ENCODE results near the gene LRCOL1. TPM values are rescaled to one million over a fixed set of nuclear protein-coding genes. Genes with fewer than 3 reads are reported as not detected.
A peak's percentile ranks its signal among the peaks of the same experiment; 100 is the strongest.

The LRCOL1 gene
- total and polyA plus RNA-seq, 2 of the 13 experiments (the other 11 are each of a cell fraction or from before 2014, with no cell fraction given), result not detected

- peaks cover 10% of the 10 kb centered on the region for H3K4me1 ChIP-seq (ENCODE audit: insufficient read depth, low read length)
- H3K79me2 ChIP-seq (ENCODE audit: insufficient read depth, low read length), result no peaks in the 10 kb centered on the region
- peaks cover 7 to 17% of the 10 kb centered on the region in 2 experiments; a peak in 3 of 5 replicates for H3K36me3 ChIP-seq (replicated peaks in 1 of 2; ENCODE audit: control insufficient read depth in 1 of 2, insufficient read depth in 2 of 2, low read length in 2 of 2)
- no peaks in the 10 kb centered on the region for H3K27me3 ChIP-seq (ENCODE audit: control insufficient read depth in 1 of 2, insufficient read depth in 2 of 2, low read length in 2 of 2)
- no peak overlapping the region for H3K9ac ChIP-seq (ENCODE audit: insufficient read depth, low read depth, low read length)
- TF ChIP-seq ARID4A (CRISPR knock-in tag; IDR thresholded peaks at IDR 0.05; ENCODE audit: borderline replicate concordance) (no peak), RNF219 (CRISPR knock-in tag; IDR thresholded peaks at IDR 0.05) (no peak), AGO2 (optimal IDR thresholded peaks at IDR 0.05; ENCODE audit: low read depth, low read length) (peak; percentile 88), ZNF3 (CRISPR knock-in tag; IDR thresholded peaks at IDR 0.05) (no peak)
- POLR2A ChIA-PET, result no interaction called here
- H3K27ac ChIP-seq (ENCODE audit: extremely low read length, insufficient read depth, low read length), result no peak overlapping the region
- WGBS (ENCODE audit: low lambda C conversion rate), result 81% methylated on average over 7 of the region's 21 CpGs
- FAIRE-seq, result no peak
- H4K20me1 ChIP-seq (ENCODE audit: insufficient read depth, low read length), result no peaks in the 10 kb centered on the region; the same call in 1 of the 2 replicates
- DNase-seq (ENCODE audit: low spot score), result no peak
- no peak overlapping the region for H3K4me3 ChIP-seq (replicated peaks in 1 of 3; ENCODE audit: insufficient read depth in 1 of 3, low read depth in 2 of 3, low read length in 3 of 3)
- CTCF ChIA-PET (ENCODE audit: low intra/inter-chr PET ratio, low total read pairs), result no interaction called here
- intact Hi-C loops (cut with micrococcal nuclease; ENCODE audit: unreplicated experiment), result no loop called here
- TSS peak; percentile 39 for BruUV-seq (replicated peaks)
- ATAC-seq, result no peak
- in situ Hi-C loops (cut with HindIII; ENCODE audit: extremely low pct_ligation_motif_present, low pct_unique_long_range_greater_than_20kb), result no loop called here
- no peak overlapping the region for H3K4me2 ChIP-seq (ENCODE audit: low read depth, low read length)
- no peak overlapping the region for H2AFZ ChIP-seq (ENCODE audit: low read length)
- peaks cover 10% of the 10 kb centered on the region for H3K9me3 ChIP-seq (ENCODE audit: low read length)
Measured at GRCh38 chr12:132621657-132622435, 11.5 kb upstream of the LRCOL1 start.

All from HepG2 (cell line).